H1 (cell line): ENCODE results near the gene BCL11A. TPM values are rescaled to one million over a fixed set of nuclear protein-coding genes. Genes with fewer than 3 reads are reported as not detected.

ENCODE experiments used
- CTCF ChIA-PET: fragments of 300-600 bp; sonication (Branson Sonifier 250); formaldehyde crosslinking; loops from one replicate; lab custom pipeline; 2021; ENCODE audit not compliant: partially characterized antibody; lab: Charles Lee
- POLR2A ChIA-PET: fragments of 300-600 bp; sonication (Branson Sonifier 250); formaldehyde crosslinking; loops from one replicate; lab custom pipeline; 2021; ENCODE audit warnings: inconsistent platforms; ENCODE audit not compliant: partially characterized antibody; lab: Charles Lee
- DNase-seq, 2 experiments: peaks; one replicate each; pipeline versions ENCODE4 v3.0.0 to v3.0.0-alpha.2; 2010 to 2022; ENCODE audit warnings: low spot score in 2 of 2, low read depth in 1 of 2, mixed read lengths in 1 of 2
- FAIRE-seq: peaks from 2 replicates; lab custom pipeline; 2011; peaks lifted over from hg19 to GRCh38; lab: Jason Lieb, UNC
- H2AFZ ChIP-seq: 2 replicates; pipeline ENCODE4 v1.8.1; 2012; ENCODE audit warnings: low read length, inconsistent platforms
- H2AK5ac ChIP-seq: 2 replicates; pipeline ENCODE4 v1.6.1; 2013; ENCODE audit warnings: low read depth, low read length
- H2BK120ac ChIP-seq: replicated peaks from 2 replicates; pipeline ENCODE3; 2013; ENCODE audit warnings: low read depth, low read length, inconsistent platforms
- H2BK12ac ChIP-seq: 2 replicates; pipeline ENCODE4 v1.6.1; 2013; ENCODE audit warnings: low read depth, low read length
- H2BK15ac ChIP-seq: 2 replicates; pipeline ENCODE4 v1.6.1; 2013; ENCODE audit warnings: low read length
- H2BK20ac ChIP-seq: 2 replicates; pipeline ENCODE4 v1.6.1; 2013; ENCODE audit warnings: low read length
- H2BK5ac ChIP-seq: 2 replicates; pipeline ENCODE4 v1.6.1; 2013; ENCODE audit warnings: low read depth, low read length
- H3K14ac ChIP-seq: 2 replicates; pipeline ENCODE4 v1.6.1; 2013; ENCODE audit warnings: inconsistent platforms; ENCODE audit not compliant: insufficient read length
- H3K18ac ChIP-seq: 2 replicates; pipeline ENCODE4 v1.6.1; 2013; ENCODE audit warnings: low read length; ENCODE audit errors: extremely low read depth
- H3K23ac ChIP-seq: 2 replicates; pipeline ENCODE4 v1.6.1; 2013; ENCODE audit warnings: inconsistent platforms; ENCODE audit not compliant: insufficient read length
- H3K23me2 ChIP-seq: 2 replicates; pipeline ENCODE4 v1.6.1; 2013; ENCODE audit warnings: low read depth, low read length
- H3K27ac ChIP-seq: 2 replicates; pipeline ENCODE4 v1.6.1; 2011; ENCODE audit warnings: low read depth, low read length, inconsistent platforms
- H3K27me3 ChIP-seq, 4 experiments: replicated peaks in 1 of 4; 1 replicate in 1 of 4; 2 replicates in 3 of 4; pipeline versions ENCODE4 v1.6.1 to v1.8.1; 2011 to 2013; ENCODE audit warnings: low read length in 3 of 4, mild to moderate bottlenecking in 3 of 4, inconsistent platforms in 2 of 4, mixed read lengths in 2 of 4, moderate library complexity in 1 of 4; ENCODE audit not compliant: control insufficient read depth in 3 of 4, insufficient read depth in 3 of 4; ENCODE audit errors: extremely low read depth in 1 of 4
- H3K36me3 ChIP-seq, 4 experiments: 2 replicates each; pipeline versions ENCODE4 v1.6.1 to v1.8.1; 2011 to 2013; ENCODE audit warnings: mild to moderate bottlenecking in 4 of 4, low read length in 3 of 4, moderate library complexity in 2 of 4, control low read depth in 1 of 4, inconsistent platforms in 1 of 4; ENCODE audit not compliant: insufficient read depth in 4 of 4, control insufficient read depth in 2 of 4
- H3K4ac ChIP-seq: replicated peaks from 2 replicates; pipeline ENCODE3; 2013; ENCODE audit warnings: low read length, low read depth, mixed read lengths, inconsistent platforms; ENCODE audit not compliant: insufficient read length
- H3K4me1 ChIP-seq, 4 experiments: replicated peaks in 1 of 4; 1 replicate in 1 of 4; 2 replicates in 3 of 4; pipeline versions ENCODE4 v1.6.1 to v1.8.1; 2011 to 2013; ENCODE audit warnings: low read length in 3 of 4, inconsistent platforms in 2 of 4, mixed read lengths in 1 of 4; ENCODE audit not compliant: insufficient read depth in 4 of 4, control insufficient read depth in 3 of 4
- H3K4me2 ChIP-seq, 2 experiments: 2 replicates each; pipeline versions ENCODE4 v1.6.1 to v1.8.1; 2011 to 2013; ENCODE audit warnings: low read depth in 2 of 2, low read length in 2 of 2, control low read depth in 1 of 2, inconsistent platforms in 1 of 2, mild to moderate bottlenecking in 1 of 2; ENCODE audit not compliant: insufficient read depth in 1 of 2
- H3K4me3 ChIP-seq, 4 experiments: fragments of 200-600, 300-600 bp in 1 of 4; sonication (generic), shearing (Covaris generic), sonication (Bioruptor Twin) in 1 of 4; 2 replicates each; pipeline versions ENCODE4 v1.5.1 to v1.8.1; 2011 to 2016; ENCODE audit warnings: low read length in 4 of 4, low read depth in 3 of 4, control low read depth in 2 of 4, inconsistent platforms in 2 of 4, mild to moderate bottlenecking in 2 of 4, mixed read lengths in 1 of 4, moderate library complexity in 1 of 4; ENCODE audit not compliant: insufficient read depth in 2 of 4; ENCODE audit errors: extremely low read depth in 1 of 4
- H3K56ac ChIP-seq: replicated peaks from 2 replicates; pipeline ENCODE3; 2013; ENCODE audit warnings: low read depth, mild to moderate bottlenecking, mixed read lengths, low read length, inconsistent platforms; ENCODE audit not compliant: insufficient read length
- H3K79me1 ChIP-seq: 2 replicates; pipeline ENCODE4 v1.6.1; 2013; ENCODE audit warnings: low read depth, low read length, control low read depth
- H3K79me2 ChIP-seq, 2 experiments: 2 replicates each; pipeline versions ENCODE4 v1.6.1 to v1.8.1; 2012 to 2013; ENCODE audit warnings: low read length in 2 of 2, mild to moderate bottlenecking in 2 of 2, inconsistent platforms in 1 of 2; ENCODE audit not compliant: insufficient read depth in 2 of 2, control insufficient read depth in 1 of 2
- H3K9ac ChIP-seq, 4 experiments: replicated peaks in 1 of 4; 1 replicate in 1 of 4; 2 replicates in 3 of 4; pipeline versions ENCODE4 v1.6.1 to v1.8.1; 2011 to 2013; ENCODE audit warnings: low read depth in 3 of 4, low read length in 3 of 4, control low read depth in 2 of 4, mild to moderate bottlenecking in 2 of 4, moderate library complexity in 2 of 4, inconsistent platforms in 1 of 4; ENCODE audit errors: extremely low read depth in 1 of 4
- H3K9me3 ChIP-seq, 2 experiments: 2 replicates each; pipeline versions ENCODE4 v1.6.1 to v1.8.1; 2012 to 2013; ENCODE audit warnings: mild to moderate bottlenecking in 2 of 2, moderate library complexity in 2 of 2, control low read depth in 1 of 2, inconsistent platforms in 1 of 2, low read depth in 1 of 2, low read length in 1 of 2, mixed read lengths in 1 of 2; ENCODE audit not compliant: insufficient read depth in 2 of 2
- H4K20me1 ChIP-seq, 2 experiments: replicated peaks in 1 of 2; 2 replicates each; pipeline versions ENCODE3 to v1.8.1; 2011 to 2013; ENCODE audit warnings: inconsistent platforms in 2 of 2, low read length in 2 of 2, mild to moderate bottlenecking in 1 of 2; ENCODE audit not compliant: insufficient read depth in 2 of 2, control insufficient read depth in 1 of 2
- H4K5ac ChIP-seq: 2 replicates; pipeline ENCODE4 v1.6.1; 2013; ENCODE audit warnings: low read length, low read depth, mixed read lengths, inconsistent platforms; ENCODE audit not compliant: insufficient read length
- H4K8ac ChIP-seq: 2 replicates; pipeline ENCODE4 v1.8.0; 2013; ENCODE audit warnings: mild to moderate bottlenecking, moderate library complexity, low read length, inconsistent platforms; ENCODE audit not compliant: insufficient read depth; ENCODE audit errors: extremely low read depth
- H4K91ac ChIP-seq: replicated peaks from 2 replicates; pipeline ENCODE3; 2013; ENCODE audit warnings: low read length, mixed read lengths, inconsistent platforms; ENCODE audit not compliant: insufficient read length
- ATF2 ChIP-seq: IDR thresholded peaks from 2 replicates; pipeline ENCODE4 v1.6.1; 2012; ENCODE audit warnings: low read length, inconsistent platforms
- CBX5 ChIP-seq: fragments of 300-800, 300-1000 bp; sonication (generic); IDR thresholded peaks from 2 replicates; pipeline ENCODE4 v1.7.1; 2016; ENCODE audit warnings: antibody characterized with exemption, low read length, low read depth
- CBX8 ChIP-seq: fragments of 300-800, 300-1000 bp; sonication (generic); IDR thresholded peaks from 2 replicates; pipeline ENCODE4 v1.7.1; 2016; ENCODE audit warnings: low read depth, low read length, borderline replicate concordance
- E2F6 ChIP-seq: IDR thresholded peaks from 2 replicates; pipeline ENCODE4 v1.6.1; 2012; ENCODE audit warnings: inconsistent platforms
- FOSL1 ChIP-seq: IDR thresholded peaks from 2 replicates; pipeline ENCODE4 v1.6.1; 2011; ENCODE audit warnings: mild to moderate bottlenecking, low read depth, low read length, moderate library complexity; ENCODE audit not compliant: insufficient read depth
- KDM4A ChIP-seq: IDR thresholded peaks from one replicate; pipeline ENCODE4 v1.7.1; 2012; ENCODE audit warnings: low read depth, mild to moderate bottlenecking, moderate library complexity, low read length, inconsistent platforms; ENCODE audit not compliant: severe bottlenecking
- MAFK ChIP-seq: IDR thresholded peaks from 2 replicates; pipeline ENCODE4 v1.6.1; 2012; ENCODE audit warnings: low read depth, mild to moderate bottlenecking, improper control_type of control experiment, low read length
- POLR2A ChIP-seq, 2 experiments: IDR thresholded peaks; 1 replicate in 1 of 2; 2 replicates in 1 of 2; pipeline ENCODE4 v1.6.1; 2011; ENCODE audit warnings: low read depth in 2 of 2, low read length in 2 of 2, mild to moderate bottlenecking in 2 of 2; ENCODE audit errors: control extremely low read depth in 1 of 2
- RAD21 ChIP-seq, 2 experiments: IDR thresholded peaks in 1 of 2; conservative IDR thresholded peaks in 1 of 2; 2 replicates each; pipeline ENCODE4 v1.6.1; 2011; ENCODE audit warnings: low read depth in 2 of 2, low read length in 2 of 2, improper control_type of control experiment in 1 of 2, inconsistent platforms in 1 of 2, mild to moderate bottlenecking in 1 of 2, moderate library complexity in 1 of 2
- SP4 ChIP-seq: IDR thresholded peaks from 2 replicates; pipeline ENCODE4 v1.6.1; 2012; ENCODE audit warnings: low read length, inconsistent platforms
- TCF12 ChIP-seq: IDR thresholded peaks from 2 replicates; pipeline ENCODE4 v1.6.1; 2011; ENCODE audit warnings: low read depth, mild to moderate bottlenecking, low read length
- TEAD4 ChIP-seq: IDR thresholded peaks from 2 replicates; pipeline ENCODE4 v1.6.1; 2012; ENCODE audit warnings: low read depth, low read length, inconsistent platforms, mixed read lengths
- WGBS, 2 experiments: shearing (Covaris generic) in 1 of 2; methylation state at CpG; one replicate each; pipeline versions ENCODE4 v1.1.6 to v1.1.7; 2013 to 2015; ENCODE audit warnings: low lambda C conversion rate in 2 of 2, mixed read lengths in 2 of 2, inconsistent platforms in 1 of 2, low coverage in 1 of 2, missing lambda C conversion rate in 1 of 2; ENCODE audit not compliant: insufficient replicate concordance in 2 of 2, insufficient coverage in 1 of 2, insufficient read length in 1 of 2; ENCODE audit errors: extremely low coverage in 1 of 2, missing lambda C conversion rate in 1 of 2; 5-methylcytosine and 5-hydroxymethylcytosine counted together
- polyA plus RNA-seq, 7 experiments: library from polyadenylated mRNA; depleted of rRNA in 3 of 7; stranded (reverse) in 5 of 7; unstranded in 2 of 7; fragments of >200 nt in 5 of 7; fragments of 200-250 nt in 2 of 7; gene quantifications; 1 replicate in 5 of 7; 2 replicates in 1 of 7; 4 replicates in 1 of 7; pipeline versions ENCODE4 v1.2.1 to v1.2.3, GENCODE V29; 2011 to 2013; ENCODE audit warnings: missing spikeins in 2 of 7, mixed read lengths in 2 of 7
- total RNA-seq: library from RNA; stranded (reverse); fragmentation: NEBNext Ultra II Directional; extraction: Animal tissue kit (Norgen Biotek cat#: 25700); gene quantifications from 2 replicates; pipeline ENCODE4 v1.2.1, GENCODE V29; 2021

BCL11A gene
- total and polyA plus RNA-seq, 2 of the 8 experiments (the other 6 are each of a cell fraction or from before 2014, with no cell fraction given): 11.9 to 59.3 TPM

GRCh38 chr2:60524874-60525273 lies 28.6 kb downstream of the BCL11A start:
- Histone ChIP-seq H2BK5ac (no peak overlapping the region), H3K4me3 (no peak overlapping the region), H2BK12ac (no peak overlapping the region), H3K36me3 (peaks cover 0 to 23% (median 2%) of the 10 kb centered on the region in 4 experiments; a peak in 4 of 8 replicates), H4K20me1 (peaks cover 16 to 26% of the 10 kb centered on the region in 2 experiments), H3K23me2 (peaks cover 4% of the 10 kb centered on the region), H2AFZ (no peak overlapping the region), H3K9ac (no peak overlapping the region), H3K27me3 (no peaks in the 10 kb centered on the region), H3K79me1 (peaks cover 14% of the 10 kb centered on the region), H2BK120ac (no peak overlapping the region), H4K8ac (no peak overlapping the region), H3K79me2 (peaks cover 20 to 98% of the 10 kb centered on the region in 2 experiments), H3K18ac (no peak overlapping the region), H3K23ac (no peak overlapping the region), H2BK20ac (no peak overlapping the region), H4K91ac (no peak overlapping the region), H3K4me1 (peaks cover 5 to 43% (median 19%) of the 10 kb centered on the region in 4 experiments), H2AK5ac (no peak overlapping the region), H3K4ac (no peak overlapping the region), H3K14ac (no peak overlapping the region), H4K5ac (no peak overlapping the region), H3K27ac (no peak overlapping the region), H3K56ac (no peak overlapping the region), H3K4me2 (no peak overlapping the region), H2BK15ac (no peak overlapping the region), H3K9me3 (no peaks in the 10 kb centered on the region)
- no peak for FAIRE-seq
- POLR2A ChIA-PET: interaction anchor here (0.7 to 1.9 kb wide), 2 partner anchors 25 to 222 kb away, joined by 3 to 6 read pairs; no protein-coding TSS in a partner anchor
- no peak for DNase-seq
- CTCF ChIA-PET: interaction anchor here (0.6 kb wide), 1 partner anchor 128 kb away, joined by 3 read pairs; no protein-coding TSS in a partner anchor
- WGBS, 2 experiments: 89% methylated on average over 4 of the region's 4 CpGs; no CpG with 5 or more reads in 1 of the 2 experiments
- TF ChIP-seq TEAD4 (no peak), ATF2 (no peak), KDM4A (no peak), FOSL1 (no peak), TCF12 (no peak), E2F6 (no peak), CBX5 (no peak), CBX8 (no peak), RAD21 (IDR thresholded peaks at IDR 0.05 in 1 of 2, conservative IDR thresholded peaks at IDR 0.05 in 1 of 2; ENCODE audit: low read depth in 2 of 2, low read length in 2 of 2) (no peak), SP4 (no peak), POLR2A (IDR thresholded peaks at IDR 0.05; ENCODE audit: control extremely low read depth in 1 of 2, low read depth in 2 of 2, low read length in 2 of 2) (no peak), MAFK (no peak)
